PC-9 (cell line): ENCODE measurements around the gene TBC1D13. TPM values are rescaled to one million over a fixed set of nuclear protein-coding genes. Genes with fewer than 3 reads are reported as not detected.

Source experiments
- BruUV-seq: library from RNA; stranded (reverse); fragments of 400-500 nt; replicated peaks from 2 replicates; lab custom pipeline; 2021; lab: Mats Ljungman, UMichigan
- CTCF ChIA-PET: fragments of 300-600 bp; sonication (Branson Sonifier 250); formaldehyde crosslinking; loops from one replicate; lab custom pipeline; 2022; ENCODE audit warnings: antibody characterized with exemption; lab: Charles Lee
- POLR2A ChIA-PET: fragments of 300-600 bp; sonication (Branson Sonifier 250); formaldehyde crosslinking; loops from one replicate; lab custom pipeline; 2022; ENCODE audit warnings: antibody characterized with exemption; ENCODE audit not compliant: unreplicated experiment; lab: Charles Lee
- DNase-seq, 2 experiments: peaks; one replicate each; pipeline versions ENCODE4 v3.0.0 to v3.0.0-alpha.2; 2015 to 2022; ENCODE audit warnings: mixed read lengths in 1 of 2
- H2AFZ ChIP-seq: fragments of 200-600 bp; sonication (generic); 2 replicates; pipeline ENCODE4 v1.8.1; 2017; ENCODE audit warnings: antibody characterized with exemption
- H3F3A ChIP-seq: fragments of 200-600 bp; sonication (generic); 2 replicates; pipeline ENCODE4 v1.8.1; 2017; ENCODE audit warnings: antibody characterized with exemption, mild to moderate bottlenecking, low read depth; ENCODE audit not compliant: insufficient read depth
- H3K27ac ChIP-seq: fragments of 200-600 bp; sonication (generic); 2 replicates; pipeline ENCODE4 v1.6.1; 2016; ENCODE audit warnings: mixed run types
- H3K27me3 ChIP-seq: fragments of 200-600 bp; sonication (generic); 2 replicates; pipeline ENCODE4 v1.6.1; 2016; ENCODE audit warnings: low read depth, mixed run types; ENCODE audit not compliant: insufficient read depth
- H3K36me3 ChIP-seq: fragments of 200-600 bp; sonication (generic); 2 replicates; pipeline ENCODE4 v1.6.1; 2016; ENCODE audit warnings: low read depth, mixed run types
- H3K4me1 ChIP-seq: fragments of 200-600 bp; sonication (generic); replicated peaks from 2 replicates; pipeline ENCODE4 v1.6.1; 2016; ENCODE audit warnings: mixed run types; ENCODE audit not compliant: insufficient read depth
- H3K4me2 ChIP-seq: fragments of 200-600 bp; sonication (generic); 2 replicates; pipeline ENCODE4 v1.6.1; 2017; ENCODE audit warnings: mixed run types
- H3K4me3 ChIP-seq: fragments of 200-600 bp; sonication (generic); 2 replicates; pipeline ENCODE4 v1.6.1; 2016; ENCODE audit warnings: mixed run types
- H3K79me2 ChIP-seq: fragments of 200-600 bp; sonication (generic); 2 replicates; pipeline ENCODE4 v1.6.1; 2017; ENCODE audit warnings: low read depth, mixed run types
- H3K9me2 ChIP-seq: fragments of 200-600 bp; sonication (generic); 2 replicates; pipeline ENCODE4 v1.8.1; 2017; ENCODE audit warnings: mild to moderate bottlenecking; ENCODE audit not compliant: insufficient read depth
- H3K9me3 ChIP-seq: fragments of 200-600 bp; sonication (generic); 2 replicates; pipeline ENCODE4 v1.8.1; 2016; ENCODE audit warnings: low read depth; ENCODE audit not compliant: insufficient read depth
- H4K20me1 ChIP-seq: fragments of 200-600 bp; sonication (generic); 2 replicates; pipeline ENCODE4 v1.8.1; 2017; ENCODE audit not compliant: insufficient read depth
- EZH2 ChIP-seq: fragments of 200-600 bp; sonication (generic); IDR thresholded peaks from 2 replicates; pipeline ENCODE4 v1.8.0; 2017; ENCODE audit warnings: antibody characterized with exemption, low read depth
- intact Hi-C: fragments of 100-400 bp; cut with micrococcal nuclease; formaldehyde crosslinking; loops from one replicate; pipeline ENCODE4 v1.10.0; 2022; ENCODE audit not compliant: unreplicated experiment
- total RNA-seq: library from RNA; stranded (reverse); gene quantifications from 2 replicates; pipeline ENCODE4 v1.2.3, GENCODE V29; 2021
- TF ChIP-seq, protein P1 (sequence below): fragments of 200-600 bp; sonication (generic); conservative IDR thresholded peaks from 2 replicates; pipeline ENCODE4 v1.6.1; 2017; ENCODE audit warnings: mixed run types, antibody characterized with exemption, mild to moderate bottlenecking, moderate library complexity

The TBC1D13 gene
- total RNA-seq, 1 experiment from 2014 or later, result 41.9 TPM

DNA sequence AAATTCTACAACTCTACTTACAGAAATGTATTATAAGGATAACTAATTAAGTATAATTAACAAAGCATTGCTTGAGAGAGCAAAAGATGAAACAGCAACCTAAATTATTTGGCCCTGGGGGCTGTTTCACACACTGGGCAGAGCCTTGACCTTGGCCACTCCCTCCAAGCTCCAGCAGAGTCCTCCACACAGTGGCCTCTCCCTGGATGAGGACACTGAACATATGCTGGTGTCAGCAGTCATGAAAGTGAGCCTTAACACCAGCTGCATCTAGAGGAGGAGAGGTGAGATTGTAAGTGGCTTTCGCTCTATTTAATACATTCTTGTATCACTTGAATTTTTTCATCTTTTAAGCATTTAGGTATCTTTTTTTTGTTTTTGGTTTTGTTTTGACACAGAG is 39.8 kb upstream of the TBC1D13 start:
- no peak overlapping the region for H2AFZ ChIP-seq
- no peaks in the 10 kb centered on the region for H3K79me2 ChIP-seq
- no peaks in the 10 kb centered on the region for H3K9me2 ChIP-seq
- H3K4me3 ChIP-seq, result no peak overlapping the region
- H3F3A ChIP-seq, result peaks cover 8% of the 10 kb centered on the region; the same call in 1 of the 2 replicates
- no peaks in the 10 kb centered on the region for H3K27me3 ChIP-seq
- intact Hi-C loops, result no loop called here
- H3K9me3 ChIP-seq, result no peaks in the 10 kb centered on the region
- no peaks in the 10 kb centered on the region for H4K20me1 ChIP-seq
- H3K4me2 ChIP-seq, result no peak overlapping the region
- no peak for DNase-seq
- H3K4me1 ChIP-seq, result no peaks in the 10 kb centered on the region
- POLR2A ChIA-PET, result interaction anchor here (0.7 kb wide), 1 partner anchor 71 kb away, joined by 3 read pairs; the partner anchor contains the start of gene ENDOG
- TF ChIP-seq, protein P1, sequence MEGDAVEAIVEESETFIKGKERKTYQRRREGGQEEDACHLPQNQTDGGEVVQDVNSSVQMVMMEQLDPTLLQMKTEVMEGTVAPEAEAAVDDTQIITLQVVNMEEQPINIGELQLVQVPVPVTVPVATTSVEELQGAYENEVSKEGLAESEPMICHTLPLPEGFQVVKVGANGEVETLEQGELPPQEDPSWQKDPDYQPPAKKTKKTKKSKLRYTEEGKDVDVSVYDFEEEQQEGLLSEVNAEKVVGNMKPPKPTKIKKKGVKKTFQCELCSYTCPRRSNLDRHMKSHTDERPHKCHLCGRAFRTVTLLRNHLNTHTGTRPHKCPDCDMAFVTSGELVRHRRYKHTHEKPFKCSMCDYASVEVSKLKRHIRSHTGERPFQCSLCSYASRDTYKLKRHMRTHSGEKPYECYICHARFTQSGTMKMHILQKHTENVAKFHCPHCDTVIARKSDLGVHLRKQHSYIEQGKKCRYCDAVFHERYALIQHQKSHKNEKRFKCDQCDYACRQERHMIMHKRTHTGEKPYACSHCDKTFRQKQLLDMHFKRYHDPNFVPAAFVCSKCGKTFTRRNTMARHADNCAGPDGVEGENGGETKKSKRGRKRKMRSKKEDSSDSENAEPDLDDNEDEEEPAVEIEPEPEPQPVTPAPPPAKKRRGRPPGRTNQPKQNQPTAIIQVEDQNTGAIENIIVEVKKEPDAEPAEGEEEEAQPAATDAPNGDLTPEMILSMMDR, result no peak
- TF ChIP-seq EZH2, result no peak
- BruUV-seq, result no TSS peak
- no peaks in the 10 kb centered on the region; the same call in 1 of the 2 replicates for H3K36me3 ChIP-seq
- CTCF ChIA-PET, result no interaction called here
- H3K27ac ChIP-seq, result no peak overlapping the region

DNA sequence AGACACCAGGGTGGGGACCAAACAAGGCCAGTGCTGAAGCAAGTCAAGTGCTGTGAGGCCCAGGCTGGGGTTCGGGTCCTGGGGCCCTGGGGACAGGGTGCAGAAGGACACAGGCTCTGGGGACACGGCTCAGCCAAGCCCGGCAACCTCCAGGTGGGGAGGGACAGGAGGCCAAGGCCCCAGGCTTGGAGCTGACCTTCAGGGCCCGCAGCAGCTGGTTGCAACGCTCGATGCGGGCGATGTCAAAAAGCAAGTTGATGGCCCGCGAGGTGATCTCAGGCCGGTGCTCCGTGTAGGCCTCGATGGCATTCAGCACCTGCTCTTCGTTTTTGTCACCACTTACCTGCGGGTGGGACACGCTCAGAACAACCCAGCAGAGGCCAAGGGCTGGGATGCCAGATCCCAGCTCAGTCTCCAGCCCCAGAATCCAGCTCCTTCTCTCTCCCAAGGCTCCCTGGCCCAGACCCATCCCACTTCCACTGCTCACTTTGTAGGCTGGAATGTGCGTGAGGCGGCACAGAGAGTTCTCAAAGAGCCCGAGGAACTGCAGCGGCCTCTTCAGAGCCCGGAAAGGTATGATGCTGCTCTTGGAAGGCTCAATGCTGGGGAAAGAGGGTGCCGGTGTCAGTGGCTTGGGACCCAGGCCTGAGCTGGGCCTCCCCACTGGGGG is 36.0 kb upstream of the TBC1D13 start:
- Histone ChIP-seq H3K27me3 (no peaks in the 10 kb centered on the region), H3K4me2 (no peak overlapping the region), H4K20me1 (no peaks in the 10 kb centered on the region), H3K4me1 (no peaks in the 10 kb centered on the region), H3K4me3 (no peak overlapping the region), H2AFZ (no peak overlapping the region), H3K79me2 (no peaks in the 10 kb centered on the region), H3F3A (peaks cover 8% of the 10 kb centered on the region; the same call in 1 of the 2 replicates), H3K9me3 (no peaks in the 10 kb centered on the region), H3K27ac (no peak overlapping the region), H3K36me3 (no peaks in the 10 kb centered on the region; the same call in 1 of the 2 replicates), H3K9me2 (no peaks in the 10 kb centered on the region)
- ChIA-PET POLR2A (no interaction called here), CTCF (no interaction called here)
- no peak for DNase-seq
- no peak for TF ChIP-seq EZH2
- TF ChIP-seq, protein P1, result no peak
- no TSS peak for BruUV-seq
- intact Hi-C loops, result no loop called here

DNA sequence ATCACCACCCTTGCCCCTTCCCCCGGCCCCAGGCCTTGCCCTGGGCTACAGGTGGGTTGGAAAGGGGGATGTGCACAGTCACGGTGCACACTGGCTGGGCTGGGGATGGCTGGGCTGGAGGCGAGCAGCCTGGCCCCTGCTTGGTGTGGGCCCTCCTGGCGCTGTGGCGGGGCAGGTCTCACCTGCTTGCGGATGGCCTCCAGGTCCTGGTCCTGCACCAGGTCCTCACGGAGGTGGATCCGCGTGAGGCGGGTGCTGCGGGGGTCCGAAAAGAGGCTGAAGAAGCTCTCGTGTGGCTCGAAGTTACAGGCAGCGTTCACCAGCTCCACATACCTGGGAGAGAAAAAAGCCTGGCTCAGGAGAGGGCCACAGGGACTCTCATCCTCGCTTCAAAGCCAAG is 33.4 kb upstream of the TBC1D13 start:
- Histone ChIP-seq H3K4me2 (no peak overlapping the region), H3K4me3 (no peak overlapping the region), H4K20me1 (no peaks in the 10 kb centered on the region), H3K27me3 (no peaks in the 10 kb centered on the region), H3K9me2 (no peaks in the 10 kb centered on the region), H3K4me1 (no peaks in the 10 kb centered on the region), H3K79me2 (no peaks in the 10 kb centered on the region), H3F3A (no peaks in the 10 kb centered on the region), H3K9me3 (no peaks in the 10 kb centered on the region), H3K36me3 (no peaks in the 10 kb centered on the region; the same call in 1 of the 2 replicates), H3K27ac (no peak overlapping the region), H2AFZ (no peak overlapping the region)
- CTCF ChIA-PET, result no interaction called here
- no peak for DNase-seq
- intact Hi-C loops, result no loop called here
- no peak for TF ChIP-seq EZH2
- TF ChIP-seq, protein P1, result no peak
- no TSS peak for BruUV-seq
- POLR2A ChIA-PET, result no interaction called here
